Fibroblast of lung (primary cell): ENCODE measurements around the gene TGFBR3.

Experiments used
- CTCF ChIP-seq, 2 donors: IDR thresholded peaks in 1 of 2; conservative IDR thresholded peaks in 1 of 2; 1 replicate in 1 of 2; 2 replicates in 1 of 2; pipeline ENCODE4 v1.5.1; 2011 to 2012; ENCODE audit warnings: low read length in 2 of 2, control low read depth in 1 of 2, inconsistent platforms in 1 of 2, low read depth in 1 of 2, mild to moderate bottlenecking in 1 of 2
- EZH2 ChIP-seq: IDR thresholded peaks from 2 replicates; pipeline ENCODE4 v1.5.1; 2012; ENCODE audit warnings: low read length, control low read depth, mild to moderate bottlenecking; ENCODE audit errors: missing control alignments

- TF ChIP-seq CTCF (conservative IDR thresholded peaks at IDR 0.05 in 1 of 2, IDR thresholded peaks at IDR 0.05 in 1 of 2; ENCODE audit: low read depth in 1 of 2, low read length in 2 of 2), result no peak
- no peak for TF ChIP-seq EZH2
Observed at GRCh38 chr1:91640877-91641526, 244.9 kb downstream of the TGFBR3 start.
